Neural progenitor cell (in vitro differentiated cells): Measurements from ENCODE around the gene MMS22L. TPM values are rescaled to one million over a fixed set of nuclear protein-coding genes. Genes with fewer than 3 reads are reported as not detected.

Experiments used
- DNase-seq: peaks from one replicate; pipeline ENCODE4 v3.0.0-alpha.2; 2016; ENCODE audit warnings: low spot score
- H2AFZ ChIP-seq: fragments of 200-600 bp; sonication (generic); replicated peaks from 2 replicates; pipeline ENCODE4 v1.6.1; 2016; ENCODE audit warnings: antibody characterized with exemption
- H3F3A ChIP-seq: fragments of 200-600 bp; sonication (generic); 2 replicates; pipeline ENCODE4 v1.6.1; 2016; ENCODE audit warnings: antibody characterized with exemption, low read depth
- H3K27ac ChIP-seq: fragments of 200-600 bp; sonication (generic); 2 replicates; pipeline ENCODE4 v1.5.1; 2016; ENCODE audit warnings: mild to moderate bottlenecking
- H3K27me3 ChIP-seq: fragments of 200-600 bp; sonication (generic); 2 replicates; pipeline ENCODE4 v1.6.1; 2016; ENCODE audit warnings: mild to moderate bottlenecking, moderate library complexity
- H3K36me3 ChIP-seq: fragments of 200-600 bp; sonication (generic); 2 replicates; pipeline ENCODE4 v1.5.1; 2016
- H3K4me1 ChIP-seq: fragments of 200-600 bp; sonication (generic); 2 replicates; pipeline ENCODE4 v1.6.1; 2016; ENCODE audit warnings: mixed run types
- H3K4me2 ChIP-seq: fragments of 200-600 bp; sonication (generic); 2 replicates; pipeline ENCODE4 v1.6.1; 2016
- H3K4me3 ChIP-seq: fragments of 200-600 bp; sonication (generic); 2 replicates; pipeline ENCODE4 v1.5.1; 2016
- H3K79me2 ChIP-seq: fragments of 200-600 bp; sonication (generic); 2 replicates; pipeline ENCODE4 v1.6.1; 2016; ENCODE audit warnings: low read depth
- H3K9ac ChIP-seq: fragments of 200-600 bp; sonication (generic); 2 replicates; pipeline ENCODE4 v1.6.1; 2016
- H3K9me3 ChIP-seq: fragments of 200-600 bp; sonication (generic); 2 replicates; pipeline ENCODE4 v1.5.1; 2016; ENCODE audit warnings: low read depth
- H4K20me1 ChIP-seq: fragments of 200-600 bp; sonication (generic); 2 replicates; pipeline ENCODE4 v1.6.1; 2016; ENCODE audit warnings: low read depth
- H3K27ac Mint-ChIP-seq: 3 replicates; pipeline ENCODE4 v1.8.0; 2021; ENCODE audit warnings: mixed read lengths
- H3K27me3 Mint-ChIP-seq: 2 replicates; pipeline ENCODE4 v1.8.0; 2022; ENCODE audit warnings: low read depth, mild to moderate bottlenecking, inconsistent platforms, moderate library complexity, mixed read lengths; ENCODE audit not compliant: insufficient read depth
- H3K36me3 Mint-ChIP-seq: 3 replicates; pipeline ENCODE4 v1.8.0; 2021; ENCODE audit warnings: mixed read lengths
- H3K4me1 Mint-ChIP-seq: 3 replicates; pipeline ENCODE4 v1.8.0; 2021; ENCODE audit warnings: mixed read lengths
- H3K4me3 Mint-ChIP-seq: 3 replicates; pipeline ENCODE4 v1.8.0; 2021; ENCODE audit warnings: mild to moderate bottlenecking, moderate library complexity, mixed read lengths
- H3K9me3 Mint-ChIP-seq: 3 replicates; pipeline ENCODE4 v1.8.0; 2020; ENCODE audit warnings: mixed read lengths
- EZH2 ChIP-seq: fragments of 200-600 bp; sonication (generic); IDR thresholded peaks from 2 replicates; pipeline ENCODE4 v1.6.1; 2017; ENCODE audit warnings: antibody characterized with exemption, mild to moderate bottlenecking, moderate library complexity
- EZH2phosphoT487 ChIP-seq: fragments of 200-600 bp; sonication (generic); IDR thresholded peaks from 2 replicates; pipeline ENCODE4 v1.6.1; 2017; ENCODE audit warnings: antibody characterized with exemption
- total RNA-seq: library from RNA; depleted of rRNA; stranded (reverse); fragments of >200 nt; gene quantifications from 2 replicates; pipeline ENCODE4 v1.2.3, GENCODE V29; 2015; ENCODE audit warnings: low replicate concordance
- TF ChIP-seq, protein P1 (sequence below): fragments of 200-600 bp; sonication (generic); IDR thresholded peaks from 2 replicates; pipeline ENCODE4 v1.5.1; 2017; ENCODE audit warnings: antibody characterized with exemption, mild to moderate bottlenecking

The MMS22L gene
- total RNA-seq, 1 donor from 2014 or later, result 76.5 TPM

DNA sequence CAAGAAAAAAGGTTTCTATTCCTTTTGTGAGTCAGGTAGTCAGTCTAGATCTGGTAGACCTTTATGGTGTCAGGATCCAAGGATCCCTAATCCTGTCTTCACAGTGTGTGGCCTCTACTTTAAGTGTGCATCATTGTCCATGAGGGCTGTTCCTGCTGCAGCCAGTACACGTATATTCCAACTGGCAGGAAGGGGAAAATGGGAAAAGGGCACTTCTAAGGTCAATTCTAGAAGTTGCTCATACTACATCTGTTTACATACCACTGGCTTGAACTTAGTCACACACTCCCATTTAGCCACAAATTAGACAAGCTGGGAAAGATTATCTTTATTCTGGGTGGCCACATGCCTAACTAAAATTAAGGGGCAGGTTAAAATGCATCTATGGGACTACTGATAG is 9.7 kb upstream of the MMS22L start:
- no peak overlapping the region for H3K27ac ChIP-seq
- Mint-ChIP-seq H3K9me3 (peaks cover 3% of the 10 kb centered on the region), H3K27ac (no peak overlapping the region), H3K4me1 (no peaks in the 10 kb centered on the region), H3K4me3 (no peak overlapping the region), H3K36me3 (no peaks in the 10 kb centered on the region), H3K27me3 (peaks cover 2% of the 10 kb centered on the region)
- peak overlapping the region; percentile 41 for H2AFZ ChIP-seq
- no peaks in the 10 kb centered on the region for H3K9me3 ChIP-seq
- no peak for DNase-seq
- no peak overlapping the region for H3K4me2 ChIP-seq
- H3K9ac ChIP-seq, result no peak overlapping the region
- no peaks in the 10 kb centered on the region for H3K36me3 ChIP-seq
- H3K4me1 ChIP-seq, result no peaks in the 10 kb centered on the region
- H3F3A ChIP-seq, result no peaks in the 10 kb centered on the region
- no peaks in the 10 kb centered on the region for H4K20me1 ChIP-seq
- H3K27me3 ChIP-seq, result no peaks in the 10 kb centered on the region
- H3K4me3 ChIP-seq, result no peak overlapping the region
- no peaks in the 10 kb centered on the region for H3K79me2 ChIP-seq
- TF ChIP-seq EZH2 (no peak), EZH2phosphoT487 (no peak)
- TF ChIP-seq, protein P1, sequence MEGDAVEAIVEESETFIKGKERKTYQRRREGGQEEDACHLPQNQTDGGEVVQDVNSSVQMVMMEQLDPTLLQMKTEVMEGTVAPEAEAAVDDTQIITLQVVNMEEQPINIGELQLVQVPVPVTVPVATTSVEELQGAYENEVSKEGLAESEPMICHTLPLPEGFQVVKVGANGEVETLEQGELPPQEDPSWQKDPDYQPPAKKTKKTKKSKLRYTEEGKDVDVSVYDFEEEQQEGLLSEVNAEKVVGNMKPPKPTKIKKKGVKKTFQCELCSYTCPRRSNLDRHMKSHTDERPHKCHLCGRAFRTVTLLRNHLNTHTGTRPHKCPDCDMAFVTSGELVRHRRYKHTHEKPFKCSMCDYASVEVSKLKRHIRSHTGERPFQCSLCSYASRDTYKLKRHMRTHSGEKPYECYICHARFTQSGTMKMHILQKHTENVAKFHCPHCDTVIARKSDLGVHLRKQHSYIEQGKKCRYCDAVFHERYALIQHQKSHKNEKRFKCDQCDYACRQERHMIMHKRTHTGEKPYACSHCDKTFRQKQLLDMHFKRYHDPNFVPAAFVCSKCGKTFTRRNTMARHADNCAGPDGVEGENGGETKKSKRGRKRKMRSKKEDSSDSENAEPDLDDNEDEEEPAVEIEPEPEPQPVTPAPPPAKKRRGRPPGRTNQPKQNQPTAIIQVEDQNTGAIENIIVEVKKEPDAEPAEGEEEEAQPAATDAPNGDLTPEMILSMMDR, result no peak

DNA sequence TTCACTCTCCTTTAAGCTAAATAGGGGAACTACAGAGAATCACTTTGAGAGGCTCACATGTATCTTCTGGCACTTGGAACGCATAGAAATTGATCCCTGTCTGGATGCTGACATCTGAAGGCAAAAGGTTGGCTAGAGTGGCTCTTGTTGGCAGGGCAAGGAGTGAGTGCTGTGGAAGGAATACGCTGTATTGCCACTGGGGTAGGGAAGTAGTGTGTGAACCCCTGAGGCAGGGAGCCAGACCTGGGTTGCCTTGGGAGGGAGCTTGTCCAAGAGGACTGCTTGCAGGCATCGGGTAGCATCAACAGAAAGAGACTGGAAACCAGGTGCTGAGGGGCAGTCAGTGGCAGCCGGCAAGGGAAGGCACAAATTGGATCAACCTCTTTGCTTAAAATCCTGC is 8.9 kb upstream of the MMS22L start:
- Histone ChIP-seq H3K27ac (no peak overlapping the region), H3K4me2 (no peak overlapping the region), H3K4me3 (no peak overlapping the region), H3K79me2 (no peaks in the 10 kb centered on the region), H3K27me3 (no peaks in the 10 kb centered on the region), H3F3A (no peaks in the 10 kb centered on the region), H3K9ac (no peak overlapping the region), H2AFZ (peak overlapping the region; percentile 41), H3K36me3 (no peaks in the 10 kb centered on the region), H3K9me3 (no peaks in the 10 kb centered on the region), H4K20me1 (no peaks in the 10 kb centered on the region), H3K4me1 (no peaks in the 10 kb centered on the region)
- Mint-ChIP-seq H3K9me3 (peaks cover 3% of the 10 kb centered on the region), H3K27ac (no peak overlapping the region), H3K27me3 (peaks cover 2% of the 10 kb centered on the region), H3K36me3 (no peaks in the 10 kb centered on the region), H3K4me3 (no peak overlapping the region), H3K4me1 (no peaks in the 10 kb centered on the region)
- DNase-seq, result no peak
- no peak for TF ChIP-seq EZH2phosphoT487

DNA sequence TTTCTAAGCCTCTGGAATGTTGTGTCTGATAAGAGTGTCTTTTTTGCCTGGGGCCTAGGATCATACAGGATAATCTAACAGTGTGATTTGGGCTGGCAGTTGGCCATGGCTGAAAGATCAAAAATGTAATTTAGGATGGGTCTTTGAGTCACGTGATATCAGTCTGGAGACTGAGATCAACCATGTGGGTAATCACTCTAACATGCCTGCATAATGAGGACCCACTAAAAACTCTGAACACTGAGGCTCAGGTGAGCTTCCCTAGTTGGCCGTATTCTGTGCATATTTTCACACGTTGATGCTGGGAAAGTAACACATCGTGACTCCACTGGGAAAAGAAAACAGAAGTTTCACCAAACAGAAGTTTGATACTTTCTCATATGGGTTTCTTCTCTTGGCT is 6.3 kb upstream of the MMS22L start:
- H3K27me3 ChIP-seq, result no peaks in the 10 kb centered on the region
- no peaks in the 10 kb centered on the region for H4K20me1 ChIP-seq
- H3K9ac ChIP-seq, result no peak overlapping the region
- H3K4me1 Mint-ChIP-seq, result peaks cover 1% of the 10 kb centered on the region
- no peak overlapping the region for H3K27ac Mint-ChIP-seq
- TF ChIP-seq EZH2 (no peak), EZH2phosphoT487 (no peak)
- TF ChIP-seq, protein P1, result no peak
- no peak overlapping the region for H2AFZ ChIP-seq
- H3K4me3 Mint-ChIP-seq, result no peak overlapping the region
- no peaks in the 10 kb centered on the region for H3F3A ChIP-seq
- no peaks in the 10 kb centered on the region for H3K36me3 Mint-ChIP-seq
- H3K4me1 ChIP-seq, result no peaks in the 10 kb centered on the region
- H3K36me3 ChIP-seq, result no peaks in the 10 kb centered on the region
- H3K4me3 ChIP-seq, result no peak overlapping the region
- DNase-seq, result no peak
- H3K9me3 Mint-ChIP-seq, result peaks cover 3% of the 10 kb centered on the region
- no peaks in the 10 kb centered on the region for H3K27me3 Mint-ChIP-seq
- no peak overlapping the region for H3K4me2 ChIP-seq
- H3K27ac ChIP-seq, result no peak overlapping the region
- no peaks in the 10 kb centered on the region for H3K79me2 ChIP-seq
- no peaks in the 10 kb centered on the region for H3K9me3 ChIP-seq

- Mint-ChIP-seq H3K9me3 (peaks cover 3% of the 10 kb centered on the region), H3K36me3 (no peaks in the 10 kb centered on the region), H3K4me3 (no peak overlapping the region), H3K4me1 (peaks cover 10% of the 10 kb centered on the region), H3K27me3 (no peaks in the 10 kb centered on the region), H3K27ac (no peak overlapping the region)
- Histone ChIP-seq H3K27me3 (no peaks in the 10 kb centered on the region), H3K9me3 (no peaks in the 10 kb centered on the region), H3K4me2 (no peak overlapping the region), H3K79me2 (no peaks in the 10 kb centered on the region), H3K36me3 (no peaks in the 10 kb centered on the region), H3K4me3 (no peak overlapping the region), H3K4me1 (peaks cover 5% of the 10 kb centered on the region), H2AFZ (no peak overlapping the region), H3K9ac (no peak overlapping the region), H4K20me1 (no peaks in the 10 kb centered on the region), H3K27ac (no peak overlapping the region), H3F3A (peaks cover 5% of the 10 kb centered on the region)
- DNase-seq, result no peak
- TF ChIP-seq EZH2phosphoT487, result no peak
- TF ChIP-seq, protein P1, result no peak
- no peak for TF ChIP-seq EZH2
Observed at GRCh38 chr6:97288188-97288587, 5.2 kb upstream of the MMS22L start.
